ENCODE measurements around the gene VMP1. TPM values are rescaled to one million over a fixed set of nuclear protein-coding genes. Genes with fewer than 3 reads are reported as not detected.
"Not testable (repeated sequence)": the region's sequence is repeated elsewhere in the genome, so short reads cannot be mapped to it uniquely, and the experiment has no call there.

VMP1 gene
- total RNA-seq, 1 experiment from 2014 or later = 277 TPM

GRCh38 chr17:59872351-59872750 is 164.9 kb downstream of the VMP1 start:
- ChIA-PET CTCF (interaction anchor here (1.4 kb wide), 1 partner anchor 13 kb away, joined by 4 read pairs; no protein-coding TSS in a partner anchor), POLR2A (no interaction called here)
- intact Hi-C loops (cut with micrococcal nuclease; ENCODE audit: unreplicated experiment) = no loop called here
- Mint-ChIP-seq H3K4me3 (ENCODE audit: unreplicated experiment) (no peak overlapping the region), H3K9me3 (ENCODE audit: unreplicated experiment) (no peaks in the 10 kb centered on the region), H3K36me3 (ENCODE audit: insufficient read depth, unreplicated experiment) (peaks cover 34% of the 10 kb centered on the region), H3K27ac (ENCODE audit: unreplicated experiment) (no peak overlapping the region), H3K4me1 (ENCODE audit: low read depth, unreplicated experiment) (peaks cover 14% of the 10 kb centered on the region), H3K27me3 (ENCODE audit: insufficient read depth, unreplicated experiment) (no peaks in the 10 kb centered on the region)
- H3K9me3 ChIP-seq = no peaks in the 10 kb centered on the region
- no peak for DNase-seq
- 0 out of 2 replicates have a peak, but pooled peaks cover 1% of the 10 kb centered on the region for H3K36me3 ChIP-seq (ENCODE audit: control insufficient read depth, insufficient read depth, low read length)
- no TSS peak for BruUV-seq (replicated peaks)
- H3K4me3 ChIP-seq (ENCODE audit: low read depth, low read length) = no peak overlapping the region
- no peak for TF ChIP-seq CTCF (IDR thresholded peaks at IDR 0.05; ENCODE audit: insufficient read depth in 1 of 2, low read depth in 1 of 2, low read length in 1 of 2, severe bottlenecking in 1 of 2, unreplicated experiment in 1 of 2)
- H3K4me1 ChIP-seq = peaks cover 17% of the 10 kb centered on the region
- no peaks in the 10 kb centered on the region for H3K27me3 ChIP-seq (replicated peaks; ENCODE audit: control insufficient read depth, insufficient read depth, low read length)

DNA sequence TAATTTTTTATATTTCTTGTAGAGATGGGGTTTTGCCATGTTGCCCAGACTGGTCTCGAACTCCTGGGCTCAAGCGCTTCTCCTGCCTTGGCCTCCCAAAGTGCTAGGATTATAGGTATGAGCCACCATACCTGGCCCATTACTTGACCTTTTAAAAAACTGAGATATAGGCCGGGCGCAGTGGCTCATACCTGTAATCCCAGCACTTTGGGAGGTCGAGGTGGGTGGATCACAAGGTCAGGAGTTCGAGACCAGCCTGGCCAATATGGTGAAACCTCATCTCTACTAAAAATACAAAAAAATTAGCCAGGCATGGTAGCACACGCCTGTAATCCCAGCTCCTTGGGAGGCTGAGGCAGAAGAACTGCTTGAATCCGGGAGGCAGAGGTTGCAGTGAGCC is 166.0 kb downstream of the VMP1 start:
- POLR2A ChIA-PET = not testable (repeated sequence)

GRCh38 chr17:59874376-59874775 is 166.9 kb downstream of the VMP1 start:
- no peaks in the 10 kb centered on the region for H3K9me3 Mint-ChIP-seq (ENCODE audit: unreplicated experiment)
- no peak overlapping the region for H3K4me3 Mint-ChIP-seq (ENCODE audit: unreplicated experiment)
- H3K27ac Mint-ChIP-seq (ENCODE audit: unreplicated experiment) = no peak overlapping the region
- Histone ChIP-seq H3K4me1 (peaks cover 17% of the 10 kb centered on the region), H3K4me3 (ENCODE audit: low read depth, low read length) (no peak overlapping the region), H3K27me3 (replicated peaks; ENCODE audit: control insufficient read depth, insufficient read depth, low read length) (no peaks in the 10 kb centered on the region), H3K9me3 (no peaks in the 10 kb centered on the region), H3K36me3 (ENCODE audit: control insufficient read depth, insufficient read depth, low read length) (0 out of 2 replicates have a peak, but pooled peaks cover 1% of the 10 kb centered on the region)
- no peak for TF ChIP-seq CTCF (IDR thresholded peaks at IDR 0.05; ENCODE audit: insufficient read depth in 1 of 2, low read depth in 1 of 2, low read length in 1 of 2, severe bottlenecking in 1 of 2, unreplicated experiment in 1 of 2)
- peaks cover 41% of the 10 kb centered on the region for H3K36me3 Mint-ChIP-seq (ENCODE audit: insufficient read depth, unreplicated experiment)
- DNase-seq = no peak
- ChIA-PET POLR2A (no interaction called here), CTCF (interaction anchor here (0.7 kb wide), 1 partner anchor 141 kb away, joined by 7 read pairs; no protein-coding TSS in a partner anchor)
- no peaks in the 10 kb centered on the region for H3K27me3 Mint-ChIP-seq (ENCODE audit: insufficient read depth, unreplicated experiment)
- intact Hi-C loops (cut with micrococcal nuclease; ENCODE audit: unreplicated experiment) = no loop called here
- peaks cover 14% of the 10 kb centered on the region for H3K4me1 Mint-ChIP-seq (ENCODE audit: low read depth, unreplicated experiment)
- BruUV-seq (replicated peaks) = no TSS peak

More for the DNA sequence above, 166.0 kb downstream of the VMP1 start:
- H3K4me3 ChIP-seq (ENCODE audit: low read depth, low read length); H3K9me3 ChIP-seq; CTCF ChIA-PET; BruUV-seq (replicated peaks); DNase-seq; H3K27me3 Mint-ChIP-seq (ENCODE audit: insufficient read depth, unreplicated experiment); H3K27ac Mint-ChIP-seq (ENCODE audit: unreplicated experiment); intact Hi-C loops (cut with micrococcal nuclease; ENCODE audit: unreplicated experiment); H3K9me3 Mint-ChIP-seq (ENCODE audit: unreplicated experiment); H3K27me3 ChIP-seq (replicated peaks; ENCODE audit: control insufficient read depth, insufficient read depth, low read length); H3K4me3 Mint-ChIP-seq (ENCODE audit: unreplicated experiment); H3K36me3 ChIP-seq (ENCODE audit: control insufficient read depth, insufficient read depth, low read length): not testable (repeated sequence)
- peaks cover 17% of the 10 kb centered on the region for H3K4me1 ChIP-seq
- peaks cover 41% of the 10 kb centered on the region for H3K36me3 Mint-ChIP-seq (ENCODE audit: insufficient read depth, unreplicated experiment)
- H3K4me1 Mint-ChIP-seq (ENCODE audit: low read depth, unreplicated experiment) = peaks cover 14% of the 10 kb centered on the region
